Astrocyte (in vitro differentiated cells and primary cell): Measurements from ENCODE around the gene DNAJC17.

Experiments used
- EZH2 ChIP-seq: IDR thresholded peaks from 2 replicates; pipeline ENCODE4 v1.6.1; 2012; ENCODE audit warnings: mild to moderate bottlenecking, low read length, inconsistent platforms; ENCODE audit not compliant: insufficient read depth
- TF ChIP-seq, protein P1 (sequence below): IDR thresholded peaks from 2 replicates; pipeline ENCODE4 v1.5.1; 2011; ENCODE audit warnings: low read depth, mild to moderate bottlenecking, inconsistent platforms, low read length, moderate library complexity; ENCODE audit not compliant: insufficient read depth

DNA sequence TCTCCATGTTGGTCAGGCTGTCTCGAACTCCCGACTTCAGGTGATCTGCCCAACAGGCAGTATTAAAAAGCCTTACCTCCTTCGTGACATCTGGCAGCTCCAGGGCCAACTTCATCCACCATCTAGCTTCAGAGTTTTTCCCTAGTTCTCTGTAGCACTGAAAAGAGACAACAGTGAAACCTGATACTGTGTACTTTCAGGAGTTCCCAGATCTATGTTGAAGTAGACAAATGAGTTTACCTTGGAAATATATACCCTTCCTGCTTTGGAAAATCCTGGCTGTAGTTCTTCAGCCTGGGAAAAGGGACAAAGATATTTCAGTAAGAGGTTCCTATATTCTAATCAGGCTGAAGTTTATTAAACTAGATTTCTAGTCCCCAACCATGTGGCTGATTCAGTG lies 70.2 kb downstream of the DNAJC17 start:
- TF ChIP-seq, protein P1, sequence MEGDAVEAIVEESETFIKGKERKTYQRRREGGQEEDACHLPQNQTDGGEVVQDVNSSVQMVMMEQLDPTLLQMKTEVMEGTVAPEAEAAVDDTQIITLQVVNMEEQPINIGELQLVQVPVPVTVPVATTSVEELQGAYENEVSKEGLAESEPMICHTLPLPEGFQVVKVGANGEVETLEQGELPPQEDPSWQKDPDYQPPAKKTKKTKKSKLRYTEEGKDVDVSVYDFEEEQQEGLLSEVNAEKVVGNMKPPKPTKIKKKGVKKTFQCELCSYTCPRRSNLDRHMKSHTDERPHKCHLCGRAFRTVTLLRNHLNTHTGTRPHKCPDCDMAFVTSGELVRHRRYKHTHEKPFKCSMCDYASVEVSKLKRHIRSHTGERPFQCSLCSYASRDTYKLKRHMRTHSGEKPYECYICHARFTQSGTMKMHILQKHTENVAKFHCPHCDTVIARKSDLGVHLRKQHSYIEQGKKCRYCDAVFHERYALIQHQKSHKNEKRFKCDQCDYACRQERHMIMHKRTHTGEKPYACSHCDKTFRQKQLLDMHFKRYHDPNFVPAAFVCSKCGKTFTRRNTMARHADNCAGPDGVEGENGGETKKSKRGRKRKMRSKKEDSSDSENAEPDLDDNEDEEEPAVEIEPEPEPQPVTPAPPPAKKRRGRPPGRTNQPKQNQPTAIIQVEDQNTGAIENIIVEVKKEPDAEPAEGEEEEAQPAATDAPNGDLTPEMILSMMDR = no peak
- no peak for TF ChIP-seq EZH2
